Measurements from ENCODE around the gene STX4. TPM values are rescaled to one million over a fixed set of nuclear protein-coding genes. Genes with fewer than 3 reads are reported as not detected.
A peak's percentile ranks its signal among the peaks of the same experiment; 100 is the strongest.

Gene STX4
- total RNA-seq, 2 experiments from 2014 or later = 67.2 to 70.0 TPM

DNA sequence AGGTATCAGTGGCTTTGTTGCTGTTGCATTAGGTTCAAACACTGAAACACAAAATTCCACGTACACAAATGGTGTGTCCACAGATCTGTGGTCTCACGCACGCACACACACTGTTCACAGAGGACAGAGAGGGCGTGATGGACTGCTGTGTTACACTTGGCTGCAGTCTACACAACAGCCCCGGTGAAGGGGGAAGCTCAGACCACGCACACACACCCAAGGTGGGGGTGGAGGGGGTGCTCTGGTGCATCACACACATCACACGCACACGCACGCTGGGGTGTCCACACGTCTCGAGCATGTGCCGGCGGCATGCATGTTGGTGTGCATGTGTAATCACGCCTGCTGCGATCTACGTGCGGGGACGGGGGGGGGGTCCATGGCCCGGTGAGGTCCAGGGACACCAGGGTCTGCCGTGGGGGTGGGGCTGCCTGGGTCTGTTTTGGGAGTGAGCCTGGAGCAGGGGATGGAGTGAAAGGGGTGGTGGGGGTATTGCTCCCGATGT, 41.0 kb upstream of the STX4 start:
- Mint-ChIP-seq H3K4me1 (peaks cover 43% of the 10 kb centered on the region), H3K36me3 (ENCODE audit: low read depth) (no peaks in the 10 kb centered on the region), H3K9me3 (no peaks in the 10 kb centered on the region), H3K4me3 (no peak overlapping the region), H3K27ac (no peak overlapping the region), H3K27me3 (peaks cover 3% of the 10 kb centered on the region)
- DNase-seq = no peak
- CTCF ChIA-PET = interaction anchor here (1.2 kb wide), 1 partner anchor 150 kb away, joined by 4 read pairs; no protein-coding TSS in a partner anchor
- POLR2A ChIA-PET = no interaction called here

DNA sequence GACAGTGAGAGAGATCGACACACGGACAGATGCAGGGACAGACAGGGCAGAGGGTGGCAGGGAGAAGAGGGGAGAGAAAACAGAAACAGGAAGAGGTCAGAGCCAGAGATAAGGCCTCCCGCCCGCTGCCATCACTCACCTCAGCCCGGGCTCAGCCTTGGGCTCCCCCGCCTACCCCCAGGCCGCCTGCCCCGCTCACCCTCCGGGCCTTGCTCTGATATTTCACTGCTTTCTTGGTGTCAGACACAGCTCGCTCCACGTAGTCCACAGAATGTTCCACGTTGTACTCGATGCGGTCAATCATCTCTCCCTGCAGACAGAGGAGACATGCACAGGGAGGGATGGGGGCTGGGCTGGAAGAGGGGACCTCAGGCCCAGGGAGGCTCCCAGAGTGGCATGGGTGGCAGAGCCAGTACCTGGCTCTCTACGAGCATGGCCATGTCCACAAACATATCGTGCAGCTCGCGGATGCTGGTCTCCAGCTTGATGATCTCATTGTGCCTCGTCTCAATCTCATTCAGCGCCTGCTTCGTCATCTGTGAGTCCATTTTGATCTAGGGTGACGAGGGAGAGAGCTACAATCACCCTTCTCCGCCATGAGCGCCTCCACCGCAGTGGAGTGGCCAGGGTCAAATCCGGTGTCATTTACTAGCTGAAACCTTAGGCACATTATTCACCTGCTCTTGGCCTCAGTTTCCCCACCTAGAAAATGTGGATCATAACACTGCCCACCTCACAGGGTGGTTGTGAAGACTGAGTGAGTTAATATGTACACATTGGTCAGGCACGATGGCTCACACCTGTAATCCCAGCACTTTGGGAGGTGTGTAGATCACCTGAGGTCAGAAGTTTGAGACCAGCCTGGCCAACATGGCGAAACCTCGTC, 40.2 kb upstream of the STX4 start:
- no peaks in the 10 kb centered on the region for H3K9me3 Mint-ChIP-seq
- CTCF ChIA-PET = interaction anchor here (1.5 to 3.2 kb wide), 2 partner anchors 8 to 34 kb away, joined by 3 to 18 read pairs; partner anchors contain the start of gene HSD3B7
- H3K4me3 Mint-ChIP-seq = no peak overlapping the region
- POLR2A ChIA-PET = interaction anchor here (1.1 kb wide), 1 partner anchor 187 kb away, joined by 5 read pairs; the partner anchor contains the start of gene FUS
- H3K36me3 Mint-ChIP-seq (ENCODE audit: low read depth) = no peaks in the 10 kb centered on the region
- no peak overlapping the region for H3K27ac Mint-ChIP-seq
- peaks cover 5% of the 10 kb centered on the region for H3K27me3 Mint-ChIP-seq
- DNase-seq = no peak
- peaks cover 43% of the 10 kb centered on the region for H3K4me1 Mint-ChIP-seq

DNA sequence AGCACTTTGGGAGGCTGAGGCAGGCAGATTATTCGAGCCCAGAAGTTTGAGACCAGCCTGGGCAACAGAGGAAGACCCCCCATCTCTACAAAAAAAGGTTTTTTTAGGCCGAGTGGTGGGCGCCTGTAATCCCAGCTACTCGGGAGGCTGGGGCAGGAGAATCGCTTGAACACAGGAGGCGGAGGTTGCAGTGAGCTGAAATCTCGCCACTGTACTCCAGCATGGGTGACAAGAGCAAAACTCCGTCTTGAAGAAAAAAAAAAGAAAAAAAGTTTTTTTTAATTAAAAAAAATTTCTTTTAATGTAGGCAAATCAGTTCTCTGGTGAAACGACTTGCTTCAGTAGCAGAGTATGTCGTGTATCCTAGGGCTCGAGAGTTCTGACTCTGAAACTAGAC, 37.4 kb upstream of the STX4 start:
- no peaks in the 10 kb centered on the region for H3K9me3 Mint-ChIP-seq
- DNase-seq = no peak
- peak overlapping the region; percentile 62 for H3K4me3 Mint-ChIP-seq
- H3K27me3 Mint-ChIP-seq = peaks cover 11% of the 10 kb centered on the region
- ChIA-PET CTCF (interaction anchor here (1.1 to 3.2 kb wide), 4 partner anchors 10 to 464 kb away, joined by 3 to 18 read pairs (median 6); partner anchors contain the start of genes ARMC5 and HSD3B7), POLR2A (interaction anchor here (0.6 to 1.8 kb wide), 4 partner anchors 11 to 464 kb away, joined by 3 to 11 read pairs (median 5); partner anchors contain the start of genes ARMC5, HSD3B7, ZNF646 and ZNF668)
- H3K36me3 Mint-ChIP-seq (ENCODE audit: low read depth) = no peaks in the 10 kb centered on the region
- H3K27ac Mint-ChIP-seq = no peak overlapping the region
- peaks cover 43% of the 10 kb centered on the region for H3K4me1 Mint-ChIP-seq

DNA sequence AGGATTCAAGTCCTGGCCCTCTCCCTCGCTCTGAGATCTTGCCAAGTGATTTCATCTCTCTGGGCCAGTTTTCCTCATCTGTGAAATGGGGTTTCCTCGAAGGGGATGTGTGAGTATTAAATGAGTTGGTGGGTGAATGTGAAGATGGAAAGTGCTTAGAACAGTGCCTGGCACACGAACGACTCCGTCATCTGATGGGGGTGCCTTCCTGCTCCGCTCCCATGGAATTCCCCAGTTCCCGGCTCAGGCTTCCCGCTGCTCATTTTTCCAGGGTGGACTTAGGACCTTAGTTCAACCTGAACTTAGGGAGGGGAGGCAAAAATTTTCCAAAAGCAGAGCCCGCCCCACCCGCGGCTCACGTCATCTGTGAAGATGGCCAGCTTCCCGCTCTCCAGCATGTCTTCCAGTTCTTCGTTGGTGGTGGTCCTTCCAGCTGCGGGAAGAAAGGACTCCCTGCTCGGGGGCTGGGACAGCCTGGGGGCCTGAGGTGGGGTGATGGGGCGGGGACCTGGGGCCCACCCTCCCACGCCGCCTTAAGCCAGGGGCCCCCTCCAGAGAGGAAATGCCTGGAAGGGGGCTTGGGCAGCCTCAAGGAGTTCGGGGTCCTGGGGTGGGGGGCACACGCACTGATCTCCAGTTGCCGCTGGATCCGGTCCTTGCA, 36.9 kb upstream of the STX4 start:
- peaks cover 11% of the 10 kb centered on the region for H3K27me3 Mint-ChIP-seq
- H3K9me3 Mint-ChIP-seq = no peaks in the 10 kb centered on the region
- CTCF ChIA-PET = interaction anchor here (1.1 to 3.2 kb wide), 4 partner anchors 11 to 463 kb away, joined by 3 to 18 read pairs (median 6); partner anchors contain the start of genes ARMC5 and HSD3B7
- DNase-seq = no peak
- peak overlapping the region; percentile 78 for H3K27ac Mint-ChIP-seq
- H3K36me3 Mint-ChIP-seq (ENCODE audit: low read depth) = no peaks in the 10 kb centered on the region
- POLR2A ChIA-PET = interaction anchor here (0.6 to 1.8 kb wide), 7 partner anchors 10 to 463 kb away, joined by 3 to 11 read pairs (median 4); partner anchors contain the start of genes ARMC5, HSD3B7, KAT8 and ZNF646
- H3K4me3 Mint-ChIP-seq = peak overlapping the region; percentile 84
- H3K4me1 Mint-ChIP-seq = peaks cover 38% of the 10 kb centered on the region

DNA sequence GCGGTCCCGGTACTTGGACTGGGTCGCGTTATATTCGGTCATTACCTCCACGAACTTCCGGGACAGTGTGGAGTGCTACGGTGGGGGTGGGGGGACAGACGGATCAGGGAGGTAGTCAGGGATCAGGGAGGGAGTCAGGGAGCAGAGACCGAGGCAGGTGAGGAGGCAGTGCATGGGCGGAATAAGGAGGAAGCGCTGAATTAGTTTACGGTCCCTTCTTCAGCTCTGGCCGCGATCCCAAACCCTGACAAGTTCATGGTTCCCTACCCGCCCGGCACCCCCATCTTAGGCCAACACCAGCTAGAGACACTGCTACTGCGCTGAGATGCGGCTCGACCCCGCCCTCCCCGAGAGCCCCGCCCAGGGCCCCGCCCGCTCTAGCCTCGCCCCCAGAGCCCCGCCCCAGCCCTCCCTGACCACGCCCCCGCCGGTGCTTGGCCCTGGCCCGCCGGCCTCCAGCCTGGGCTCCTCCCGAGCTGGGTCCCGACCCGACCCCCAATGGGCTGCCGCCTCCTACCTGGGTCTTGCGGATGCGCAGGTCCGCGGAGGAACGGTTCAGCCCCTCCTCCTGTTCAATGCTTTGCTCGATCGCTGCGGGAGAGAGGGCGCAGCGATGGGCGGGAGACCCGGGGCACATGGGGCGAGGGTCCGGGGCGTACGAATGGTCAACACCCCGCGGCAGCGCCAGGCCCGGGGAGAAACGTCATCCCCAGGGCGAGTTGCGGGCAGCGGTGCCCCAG, 36.2 kb upstream of the STX4 start:
- DNase-seq = peak; percentile 88
- peak overlapping the region; percentile 84 for H3K4me3 Mint-ChIP-seq
- H3K27me3 Mint-ChIP-seq = peaks cover 12% of the 10 kb centered on the region
- no peaks in the 10 kb centered on the region for H3K9me3 Mint-ChIP-seq
- ChIA-PET POLR2A (interaction anchor here (1.2 to 1.8 kb wide), 6 partner anchors 10 to 462 kb away, joined by 3 to 11 read pairs (median 4); partner anchors contain the start of genes ARMC5, HSD3B7, KAT8 and ZNF646), CTCF (interaction anchor here (0.8 to 2.6 kb wide), 4 partner anchors 35 to 145 kb away, joined by 3 to 7 read pairs (median 4); no protein-coding TSS in a partner anchor)
- H3K4me1 Mint-ChIP-seq = peaks cover 37% of the 10 kb centered on the region
- H3K27ac Mint-ChIP-seq = peak overlapping the region; percentile 78
- no peaks in the 10 kb centered on the region for H3K36me3 Mint-ChIP-seq (ENCODE audit: low read depth)

DNA sequence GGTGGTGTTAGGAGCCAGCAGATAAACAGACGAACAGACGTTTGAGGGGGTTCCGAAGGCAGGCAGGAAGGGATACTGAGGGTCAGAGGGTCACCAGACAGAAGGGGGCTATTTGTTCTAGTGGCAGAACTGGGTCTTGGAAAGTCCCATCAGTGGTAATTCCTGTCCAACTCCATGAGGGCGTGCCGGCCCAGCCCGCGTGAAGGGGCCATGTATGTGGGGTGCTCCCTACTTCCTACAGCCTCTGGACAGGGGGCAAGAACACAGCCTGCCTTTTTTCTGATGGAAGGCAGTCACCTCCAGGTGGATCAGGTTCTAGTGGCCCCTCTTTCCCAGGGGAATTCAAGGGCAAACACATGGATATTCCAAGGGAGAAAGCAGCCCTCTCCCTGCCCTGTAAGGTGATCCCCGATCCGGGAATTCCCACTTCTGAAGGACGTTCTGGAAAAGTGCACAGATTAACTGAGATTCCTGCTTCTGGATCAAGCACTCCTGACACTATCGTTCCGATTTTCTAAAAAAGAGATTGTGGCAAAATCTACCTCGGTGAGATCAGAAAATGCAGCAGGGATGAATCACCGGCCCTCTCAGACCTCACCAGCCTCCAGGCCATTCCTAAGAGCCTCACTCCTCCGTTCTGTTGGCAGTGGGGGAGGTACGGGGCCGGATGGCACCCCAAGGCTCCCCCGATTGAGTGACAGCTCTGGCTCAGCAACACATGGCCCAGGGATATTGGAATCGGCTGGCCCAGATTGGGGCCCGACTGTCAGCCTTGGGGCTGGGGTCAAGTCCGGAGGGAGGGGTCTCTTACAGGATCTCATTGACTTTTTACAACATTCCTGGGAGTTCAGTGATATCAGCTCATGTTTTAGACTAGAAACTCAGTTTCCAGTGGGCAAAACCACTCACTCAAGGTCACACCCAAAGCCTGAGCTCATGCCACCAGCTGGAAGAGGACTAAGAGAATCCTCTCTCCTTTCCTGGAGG, 35.3 kb upstream of the STX4 start:
- DNase-seq = no peak
- Mint-ChIP-seq H3K27ac (no peak overlapping the region), H3K4me3 (peak overlapping the region; percentile 37), H3K4me1 (peaks cover 28% of the 10 kb centered on the region), H3K9me3 (no peaks in the 10 kb centered on the region), H3K27me3 (peaks cover 12% of the 10 kb centered on the region), H3K36me3 (ENCODE audit: low read depth) (no peaks in the 10 kb centered on the region)
- POLR2A ChIA-PET = interaction anchor here (0.7 to 2.2 kb wide), 14 partner anchors 9 to 182 kb away, joined by 3 to 11 read pairs (median 3); partner anchors contain the start of genes FUS, HSD3B7, KAT8 and ZNF646
- CTCF ChIA-PET = interaction anchor here (0.8 to 2.6 kb wide), 4 partner anchors 34 to 144 kb away, joined by 3 to 7 read pairs (median 4); no protein-coding TSS in a partner anchor

DNA sequence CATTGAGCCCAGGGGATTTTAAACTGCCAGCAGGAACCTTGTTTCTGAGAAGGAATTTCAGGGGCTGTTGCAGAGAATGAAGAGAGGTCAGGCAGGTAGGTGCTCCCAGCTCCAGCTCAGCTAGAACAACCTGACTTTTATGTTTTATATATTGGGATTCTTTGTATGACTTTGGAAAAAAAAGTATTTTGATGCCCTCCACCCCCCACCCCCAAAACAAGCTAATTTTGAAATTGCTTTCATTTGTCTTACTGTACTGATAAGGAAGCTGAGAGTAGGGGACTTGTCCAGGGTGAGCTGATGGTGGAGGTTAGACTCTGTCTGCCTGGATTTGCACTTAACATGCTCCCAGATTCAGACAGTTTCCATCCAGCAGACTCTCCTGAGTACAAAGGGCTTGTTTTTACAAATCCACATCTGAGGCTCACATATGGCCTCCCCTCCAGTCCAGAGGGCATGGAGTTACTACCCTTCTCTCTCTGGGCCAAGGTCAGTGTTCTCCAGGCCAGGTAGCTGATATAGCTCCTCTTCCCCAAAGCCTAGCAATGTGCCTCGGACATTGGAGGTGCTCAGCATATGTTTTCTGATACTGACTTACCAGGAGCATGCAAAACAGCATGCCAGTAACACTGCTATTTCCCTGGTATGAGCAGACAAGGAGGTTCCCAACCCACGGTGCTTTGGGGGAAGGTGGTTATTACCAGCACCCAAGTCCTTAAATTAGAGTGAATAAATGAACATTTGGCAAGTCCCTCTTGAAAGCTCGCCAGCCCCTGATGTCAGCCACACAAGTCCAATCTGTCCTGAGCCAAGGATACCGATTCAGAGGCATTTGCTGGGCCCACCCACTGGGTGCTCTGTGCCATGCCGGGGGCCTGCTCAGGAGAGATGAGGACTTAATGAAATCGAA, 34.3 kb upstream of the STX4 start:
- Mint-ChIP-seq H3K4me3 (no peak overlapping the region), H3K36me3 (ENCODE audit: low read depth) (no peaks in the 10 kb centered on the region), H3K9me3 (no peaks in the 10 kb centered on the region), H3K4me1 (peaks cover 18% of the 10 kb centered on the region), H3K27me3 (peaks cover 12% of the 10 kb centered on the region), H3K27ac (no peak overlapping the region)
- no peak for DNase-seq
- POLR2A ChIA-PET = interaction anchor here (0.9 to 2.2 kb wide), 8 partner anchors 8 to 181 kb away, joined by 3 to 7 read pairs (median 3); partner anchors contain the start of genes FUS, ZNF646 and ZNF668
- CTCF ChIA-PET = interaction anchor here (1.3 kb wide), 1 partner anchor 143 kb away, joined by 6 read pairs; no protein-coding TSS in a partner anchor

DNA sequence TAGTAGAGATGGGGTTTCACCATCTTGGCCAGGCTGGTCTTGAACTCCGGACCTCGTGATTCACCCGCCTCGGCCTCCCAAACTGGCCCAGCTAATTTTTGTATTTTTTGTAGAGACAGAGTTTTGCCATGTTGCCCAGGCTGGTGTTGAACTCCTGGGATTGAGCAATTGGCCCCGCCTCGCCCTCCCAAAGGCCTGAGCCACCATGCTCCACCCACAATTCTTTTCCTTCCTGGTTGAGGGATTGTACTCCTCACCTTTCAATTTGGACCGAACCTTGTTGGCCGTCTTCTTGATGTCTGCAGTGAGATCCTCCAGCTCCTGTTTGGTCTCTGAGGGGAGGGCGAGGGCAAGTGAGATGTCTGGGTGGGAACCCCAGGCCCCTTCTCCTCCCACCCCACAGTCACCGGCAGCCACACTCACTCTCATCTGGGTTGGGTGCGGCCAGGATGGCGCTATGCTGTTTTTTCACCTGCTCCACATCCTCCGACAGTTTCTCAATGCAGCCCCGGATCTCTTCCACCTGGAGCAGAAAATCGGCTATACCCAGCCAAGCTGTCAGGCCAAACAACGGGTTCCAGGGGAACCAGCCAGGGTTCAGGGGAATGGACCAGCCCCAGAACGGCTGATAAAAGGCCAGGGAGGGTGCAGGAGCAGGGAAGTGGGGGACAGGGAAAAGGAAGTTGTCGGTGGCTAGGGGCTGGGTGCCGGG, 32.5 kb upstream of the STX4 start:
- H3K27me3 Mint-ChIP-seq = peaks cover 14% of the 10 kb centered on the region
- DNase-seq = no peak
- no peaks in the 10 kb centered on the region for H3K36me3 Mint-ChIP-seq (ENCODE audit: low read depth)
- ChIA-PET CTCF (no interaction called here), POLR2A (no interaction called here)
- H3K9me3 Mint-ChIP-seq = no peaks in the 10 kb centered on the region
- H3K27ac Mint-ChIP-seq = no peak overlapping the region
- peaks cover 8% of the 10 kb centered on the region for H3K4me1 Mint-ChIP-seq
- no peak overlapping the region for H3K4me3 Mint-ChIP-seq

DNA sequence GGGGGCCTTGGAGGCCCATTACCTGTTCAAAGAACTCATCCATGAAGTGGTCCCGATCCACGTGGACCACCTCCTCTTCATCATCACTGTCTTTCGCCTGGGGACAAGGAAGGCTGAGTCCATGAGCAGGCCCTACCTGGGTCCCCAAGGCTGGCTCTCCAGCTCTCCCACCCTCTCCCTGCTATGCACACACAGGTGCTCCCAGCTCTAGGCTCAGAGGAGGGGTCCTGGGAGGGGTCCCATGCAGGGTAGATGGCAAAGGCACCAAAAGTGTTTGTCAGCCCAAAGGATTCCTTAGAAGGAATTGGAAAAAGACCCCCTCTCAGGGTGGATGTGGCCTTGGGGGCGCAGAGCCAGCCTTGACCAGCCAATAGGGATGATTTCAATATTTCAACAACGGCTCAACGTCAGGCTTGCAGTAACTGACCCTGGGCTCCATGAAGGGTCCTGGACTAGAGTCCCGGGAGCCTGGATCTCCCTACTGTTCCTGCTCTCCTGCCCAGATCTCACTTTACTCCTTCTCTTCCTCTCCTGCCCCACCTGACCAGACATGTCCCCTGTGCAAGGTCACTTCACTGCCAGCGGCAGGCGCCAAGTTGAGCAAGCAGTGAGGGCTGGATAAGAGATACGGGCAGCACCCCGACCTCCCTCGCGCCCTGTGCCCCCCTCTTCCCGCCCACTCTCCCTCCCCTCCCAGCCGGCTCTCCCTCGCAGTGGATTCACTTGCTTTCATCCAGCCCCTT, 31.7 kb upstream of the STX4 start:
- Mint-ChIP-seq H3K4me3 (no peak overlapping the region), H3K9me3 (no peaks in the 10 kb centered on the region), H3K4me1 (peaks cover 3% of the 10 kb centered on the region), H3K36me3 (ENCODE audit: low read depth) (no peaks in the 10 kb centered on the region), H3K27ac (no peak overlapping the region), H3K27me3 (peaks cover 17% of the 10 kb centered on the region)
- ChIA-PET POLR2A (interaction anchor here (2.0 kb wide), 1 partner anchor 72 kb away, joined by 6 read pairs; the partner anchor contains the start of genes ZNF646 and ZNF668), CTCF (no interaction called here)
- DNase-seq = no peak
